ENCODE data around the gene FAM180A. TPM values are rescaled to one million over a fixed set of nuclear protein-coding genes. Genes with fewer than 3 reads are reported as not detected.

The FAM180A gene
- total RNA-seq, 4 donors from 2014 or later = 2.3 to 5.8 (median 4.9) TPM

GRCh38 chr7:135786911-135787310, 38.3 kb upstream of the FAM180A start:
- Histone ChIP-seq H3K27ac (no peak overlapping the region), H3K4me3 (no peak overlapping the region), H3K4me1 (no peaks in the 10 kb centered on the region), H3K9me3 (no peaks in the 10 kb centered on the region), H3K27me3 (no peaks in the 10 kb centered on the region), H3K36me3 (no peaks in the 10 kb centered on the region)
- WGBS = 68% methylated on average over 3 of the region's 3 CpGs
- no peak for DNase-seq (ENCODE audit: low spot score in 2 of 2)
- no peak for TF ChIP-seq POLR2AphosphoS5 (IDR thresholded peaks at IDR 0.05)
- TF ChIP-seq, protein P1, sequence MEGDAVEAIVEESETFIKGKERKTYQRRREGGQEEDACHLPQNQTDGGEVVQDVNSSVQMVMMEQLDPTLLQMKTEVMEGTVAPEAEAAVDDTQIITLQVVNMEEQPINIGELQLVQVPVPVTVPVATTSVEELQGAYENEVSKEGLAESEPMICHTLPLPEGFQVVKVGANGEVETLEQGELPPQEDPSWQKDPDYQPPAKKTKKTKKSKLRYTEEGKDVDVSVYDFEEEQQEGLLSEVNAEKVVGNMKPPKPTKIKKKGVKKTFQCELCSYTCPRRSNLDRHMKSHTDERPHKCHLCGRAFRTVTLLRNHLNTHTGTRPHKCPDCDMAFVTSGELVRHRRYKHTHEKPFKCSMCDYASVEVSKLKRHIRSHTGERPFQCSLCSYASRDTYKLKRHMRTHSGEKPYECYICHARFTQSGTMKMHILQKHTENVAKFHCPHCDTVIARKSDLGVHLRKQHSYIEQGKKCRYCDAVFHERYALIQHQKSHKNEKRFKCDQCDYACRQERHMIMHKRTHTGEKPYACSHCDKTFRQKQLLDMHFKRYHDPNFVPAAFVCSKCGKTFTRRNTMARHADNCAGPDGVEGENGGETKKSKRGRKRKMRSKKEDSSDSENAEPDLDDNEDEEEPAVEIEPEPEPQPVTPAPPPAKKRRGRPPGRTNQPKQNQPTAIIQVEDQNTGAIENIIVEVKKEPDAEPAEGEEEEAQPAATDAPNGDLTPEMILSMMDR (IDR thresholded peaks at IDR 0.05) = no peak
- TF ChIP-seq EP300 (IDR thresholded peaks at IDR 0.05) = no peak
- TF ChIP-seq POLR2A (IDR thresholded peaks at IDR 0.05) = no peak

DNA sequence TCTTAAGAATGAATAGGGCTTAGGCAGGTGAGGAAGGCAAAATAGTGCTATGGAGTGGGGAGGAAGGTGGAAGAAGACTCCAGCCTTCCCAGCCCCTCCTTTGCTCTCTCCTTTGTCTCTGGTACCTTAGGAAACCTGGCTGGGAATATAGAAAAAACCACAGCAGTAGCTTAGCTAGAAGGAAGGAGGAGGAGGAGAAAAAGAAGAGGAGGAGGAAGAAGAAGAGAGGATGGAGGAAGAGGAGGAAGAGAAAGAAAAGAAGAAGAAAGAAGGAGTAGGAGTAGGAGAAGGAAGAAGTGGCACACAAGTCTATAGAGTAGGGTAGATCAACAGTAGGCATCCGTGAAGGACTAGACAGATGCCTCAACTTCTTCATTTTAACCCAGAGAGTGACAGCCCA, 36.5 kb upstream of the FAM180A start:
- WGBS = 95% methylated on average over 1 of the region's 1 CpG
- TF ChIP-seq POLR2AphosphoS5 (IDR thresholded peaks at IDR 0.05) = no peak
- TF ChIP-seq POLR2A (IDR thresholded peaks at IDR 0.05) = no peak
- TF ChIP-seq EP300 (IDR thresholded peaks at IDR 0.05) = no peak
- TF ChIP-seq, protein P1 (IDR thresholded peaks at IDR 0.05) = no peak
- no peaks in the 10 kb centered on the region for H3K9me3 ChIP-seq
- no peak for DNase-seq (ENCODE audit: low spot score in 2 of 2)
- H3K4me1 ChIP-seq = no peaks in the 10 kb centered on the region
- H3K4me3 ChIP-seq = no peak overlapping the region
- H3K27ac ChIP-seq = no peak overlapping the region
- no peaks in the 10 kb centered on the region for H3K36me3 ChIP-seq
- no peaks in the 10 kb centered on the region for H3K27me3 ChIP-seq

DNA sequence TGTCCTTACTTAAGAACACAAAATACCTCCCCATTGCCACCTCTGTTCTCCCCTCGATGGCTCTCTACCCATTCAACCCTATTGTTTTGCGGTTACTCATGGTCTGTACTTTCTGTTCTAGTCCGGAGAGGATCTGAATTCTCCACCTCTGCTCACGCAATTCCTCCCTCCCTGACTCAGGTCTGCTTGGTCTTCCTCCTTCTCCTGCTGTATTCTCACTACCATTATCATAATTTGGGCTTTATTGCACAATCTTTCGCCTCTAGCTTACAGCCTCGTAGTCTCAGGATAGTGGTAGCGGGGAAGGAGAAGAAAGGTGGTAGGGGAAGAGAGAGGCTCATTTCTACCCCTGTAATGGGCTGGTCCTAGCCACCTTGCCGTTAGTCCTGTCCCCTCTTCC, 35.4 kb upstream of the FAM180A start:
- Histone ChIP-seq H3K4me1 (no peaks in the 10 kb centered on the region), H3K9me3 (no peaks in the 10 kb centered on the region), H3K36me3 (no peaks in the 10 kb centered on the region), H3K27ac (no peak overlapping the region), H3K4me3 (no peak overlapping the region), H3K27me3 (no peaks in the 10 kb centered on the region)
- DNase-seq (ENCODE audit: low spot score in 2 of 2) = no peak
- WGBS = 89% methylated on average over 8 of the region's 8 CpGs
- no peak for TF ChIP-seq EP300 (IDR thresholded peaks at IDR 0.05)
- no peak for TF ChIP-seq POLR2A (IDR thresholded peaks at IDR 0.05)
- TF ChIP-seq POLR2AphosphoS5 (IDR thresholded peaks at IDR 0.05) = no peak
- TF ChIP-seq, protein P1 (IDR thresholded peaks at IDR 0.05) = no peak

DNA sequence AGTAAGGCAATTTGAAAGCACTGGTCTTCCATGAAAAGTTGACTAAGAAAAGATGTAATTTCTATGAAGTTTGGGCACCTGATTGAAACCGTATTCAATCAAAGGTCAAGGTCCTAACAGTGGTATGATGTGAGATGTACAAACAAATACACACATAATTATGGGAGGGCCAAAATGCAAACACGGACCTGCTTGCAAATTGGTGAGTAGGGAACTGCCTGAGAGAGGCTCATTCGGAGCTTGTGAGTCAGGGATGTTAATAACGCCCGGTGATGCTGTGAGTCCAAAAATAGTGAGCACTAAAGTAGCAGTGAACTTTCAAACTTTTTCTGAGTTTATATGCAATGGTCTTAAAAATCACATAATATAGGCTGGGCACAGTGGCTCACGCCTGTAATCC, 34.2 kb upstream of the FAM180A start:
- peaks cover 4% of the 10 kb centered on the region for H3K9me3 ChIP-seq
- H3K4me3 ChIP-seq = no peak overlapping the region
- H3K36me3 ChIP-seq = no peaks in the 10 kb centered on the region
- no peaks in the 10 kb centered on the region for H3K4me1 ChIP-seq
- H3K27ac ChIP-seq = no peak overlapping the region
- no peaks in the 10 kb centered on the region for H3K27me3 ChIP-seq
- no peak for TF ChIP-seq POLR2A (IDR thresholded peaks at IDR 0.05)
- TF ChIP-seq, protein P1 (IDR thresholded peaks at IDR 0.05) = no peak
- TF ChIP-seq EP300 (IDR thresholded peaks at IDR 0.05) = no peak
- TF ChIP-seq POLR2AphosphoS5 (IDR thresholded peaks at IDR 0.05) = no peak
- DNase-seq (ENCODE audit: low spot score in 2 of 2) = no peak
- 70% methylated on average over 6 of the region's 6 CpGs for WGBS

DNA sequence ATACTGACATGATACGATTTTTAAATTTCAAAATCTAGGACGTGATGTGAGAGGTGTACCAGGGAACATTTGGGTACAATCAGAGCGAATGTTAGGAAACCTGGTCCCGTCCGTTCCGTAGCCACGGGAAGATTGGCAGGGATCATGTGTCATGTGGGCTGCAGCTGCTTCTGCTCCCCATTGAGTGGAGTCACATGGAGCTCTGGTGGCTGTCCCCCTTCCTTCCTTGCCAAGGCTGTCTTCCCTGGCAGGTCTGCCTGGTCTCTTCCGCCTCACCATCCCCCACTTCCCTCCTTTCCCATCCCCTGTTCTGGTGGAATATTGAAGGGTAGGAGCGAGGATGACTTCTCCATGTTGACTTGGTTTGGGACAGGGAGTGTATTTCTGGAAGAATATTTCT, 33.8 kb upstream of the FAM180A start:
- H3K4me1 ChIP-seq = no peaks in the 10 kb centered on the region
- TF ChIP-seq POLR2AphosphoS5 (IDR thresholded peaks at IDR 0.05) = no peak
- TF ChIP-seq EP300 (IDR thresholded peaks at IDR 0.05) = no peak
- no peak for TF ChIP-seq POLR2A (IDR thresholded peaks at IDR 0.05)
- no peak for DNase-seq (ENCODE audit: low spot score in 2 of 2)
- H3K27ac ChIP-seq = no peak overlapping the region
- H3K36me3 ChIP-seq = no peaks in the 10 kb centered on the region
- 69% methylated on average over 9 of the region's 9 CpGs for WGBS
- H3K27me3 ChIP-seq = no peaks in the 10 kb centered on the region
- peaks cover 4% of the 10 kb centered on the region for H3K9me3 ChIP-seq
- no peak overlapping the region for H3K4me3 ChIP-seq
